GM10266 (cell line): Measurements from ENCODE around the gene PLA2G5.

Source experiments
- DNase-seq: peaks from one replicate; pipeline ENCODE4 v3.0.0; 2012; ENCODE audit errors: extremely low spot score
- TF ChIP-seq, protein P1 (sequence below): IDR thresholded peaks from 2 replicates; pipeline ENCODE4 v1.5.1; 2012; ENCODE audit warnings: mild to moderate bottlenecking, low read depth; ENCODE audit not compliant: control insufficient read depth, insufficient read depth; ENCODE audit errors: missing control alignments

PLA2G5 gene

DNA sequence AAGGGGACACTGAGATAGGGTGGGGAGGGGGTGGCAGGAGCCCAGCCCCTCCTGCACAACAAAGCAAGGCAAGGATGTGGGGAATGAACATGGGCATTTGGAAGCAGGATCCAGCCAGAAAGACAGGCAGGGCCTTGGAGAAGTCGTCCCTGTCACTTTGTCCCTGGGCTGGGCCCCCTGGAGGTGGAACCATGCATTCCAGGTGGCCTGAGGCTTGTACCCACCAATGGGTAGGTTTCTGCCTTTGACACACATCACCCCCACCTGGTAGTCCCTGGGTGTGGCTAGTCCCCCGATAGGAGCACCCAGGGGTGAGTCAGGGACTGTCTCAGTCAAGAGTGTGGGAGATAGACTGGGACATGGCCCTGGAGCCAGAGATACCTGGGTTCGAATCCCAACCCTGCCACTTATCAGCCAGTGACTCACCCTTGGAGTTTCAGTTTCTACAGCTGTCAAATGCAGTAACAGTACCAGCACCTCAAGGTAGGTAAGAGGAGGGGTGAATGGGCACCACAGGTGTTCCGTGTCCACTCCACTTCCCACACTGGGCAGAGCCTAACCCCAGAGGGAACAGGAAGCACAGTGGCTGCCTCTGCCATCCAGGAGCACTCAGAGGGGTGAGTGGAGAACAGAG is 39.3 kb downstream of the PLA2G5 start:
- DNase-seq: no peak
- TF ChIP-seq, protein P1, sequence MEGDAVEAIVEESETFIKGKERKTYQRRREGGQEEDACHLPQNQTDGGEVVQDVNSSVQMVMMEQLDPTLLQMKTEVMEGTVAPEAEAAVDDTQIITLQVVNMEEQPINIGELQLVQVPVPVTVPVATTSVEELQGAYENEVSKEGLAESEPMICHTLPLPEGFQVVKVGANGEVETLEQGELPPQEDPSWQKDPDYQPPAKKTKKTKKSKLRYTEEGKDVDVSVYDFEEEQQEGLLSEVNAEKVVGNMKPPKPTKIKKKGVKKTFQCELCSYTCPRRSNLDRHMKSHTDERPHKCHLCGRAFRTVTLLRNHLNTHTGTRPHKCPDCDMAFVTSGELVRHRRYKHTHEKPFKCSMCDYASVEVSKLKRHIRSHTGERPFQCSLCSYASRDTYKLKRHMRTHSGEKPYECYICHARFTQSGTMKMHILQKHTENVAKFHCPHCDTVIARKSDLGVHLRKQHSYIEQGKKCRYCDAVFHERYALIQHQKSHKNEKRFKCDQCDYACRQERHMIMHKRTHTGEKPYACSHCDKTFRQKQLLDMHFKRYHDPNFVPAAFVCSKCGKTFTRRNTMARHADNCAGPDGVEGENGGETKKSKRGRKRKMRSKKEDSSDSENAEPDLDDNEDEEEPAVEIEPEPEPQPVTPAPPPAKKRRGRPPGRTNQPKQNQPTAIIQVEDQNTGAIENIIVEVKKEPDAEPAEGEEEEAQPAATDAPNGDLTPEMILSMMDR: no peak

DNA sequence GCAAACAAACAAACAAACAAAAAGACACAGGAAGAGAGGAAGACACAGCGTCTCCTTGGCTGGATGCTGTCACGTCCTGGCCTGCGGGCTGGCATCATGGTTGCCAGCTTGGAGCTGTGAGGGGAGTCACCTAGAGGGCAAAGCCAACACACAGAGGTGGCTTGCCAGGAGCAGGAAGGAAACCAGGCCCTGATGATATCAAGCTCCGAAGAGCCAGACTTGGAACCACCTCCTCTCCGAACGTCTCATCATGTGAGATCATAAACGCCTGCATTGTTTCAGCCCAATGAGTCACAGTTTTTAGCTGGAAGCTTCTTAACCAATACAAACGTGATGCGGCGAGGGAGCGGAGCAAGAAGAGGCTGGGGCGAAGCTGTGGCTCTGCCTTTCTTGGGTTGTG is 40.7 kb downstream of the PLA2G5 start:
- no peak for DNase-seq
- TF ChIP-seq, protein P1: no peak

DNA sequence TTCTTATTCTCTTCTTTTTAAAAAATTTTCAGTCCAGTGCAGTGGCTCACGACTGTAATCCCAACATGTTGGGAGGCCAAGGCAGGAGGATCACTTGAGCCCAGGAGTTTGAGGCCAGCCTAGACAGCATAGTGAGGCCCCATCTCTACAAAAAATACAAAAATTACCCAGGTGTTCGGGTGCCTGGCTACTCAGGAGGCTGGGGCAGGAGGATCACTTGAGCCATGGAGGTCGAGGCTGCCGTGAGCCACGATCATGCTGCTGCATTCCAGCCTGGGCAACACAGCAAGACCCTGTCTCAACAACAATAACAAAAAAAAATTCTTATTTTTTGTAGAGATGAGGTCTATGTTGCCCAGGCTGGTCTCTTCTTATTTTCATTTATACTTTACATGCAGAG is 41.5 kb downstream of the PLA2G5 start:
- no peak for DNase-seq
- TF ChIP-seq, protein P1: no peak

DNA sequence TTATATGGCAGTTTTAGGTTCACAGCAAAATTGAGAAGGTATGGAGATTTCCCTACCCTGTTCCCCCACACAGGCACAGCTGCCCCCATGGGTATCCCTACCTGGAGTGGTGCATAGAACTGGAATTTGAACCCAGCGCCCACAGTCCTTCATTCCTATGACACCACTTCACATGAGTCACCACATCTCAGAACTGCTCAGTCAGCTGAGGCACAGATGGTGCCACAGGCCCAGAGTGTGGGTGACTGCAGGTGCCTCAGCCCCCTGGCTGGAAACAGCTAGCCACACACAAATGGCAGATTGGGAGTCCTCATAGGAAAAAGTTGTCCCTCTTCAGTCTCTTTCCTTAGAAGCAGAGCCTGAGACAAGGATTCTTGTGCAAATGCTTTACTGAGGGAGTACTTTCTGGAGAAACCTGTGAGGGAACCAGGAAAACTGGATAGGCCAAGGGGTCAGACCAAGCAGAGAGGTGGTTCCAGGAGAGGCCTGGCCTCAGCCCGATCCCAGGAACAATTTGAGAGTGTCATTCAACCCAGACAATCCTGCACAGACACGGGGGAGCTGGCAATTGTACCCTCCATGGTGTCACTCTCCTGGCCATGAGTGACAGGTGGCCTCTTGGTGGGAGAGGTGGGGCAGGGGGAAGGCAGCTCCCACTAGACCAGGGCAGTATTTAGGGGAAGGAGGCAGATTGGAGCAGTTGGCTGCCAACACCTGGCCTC is 42.4 kb downstream of the PLA2G5 start:
- TF ChIP-seq, protein P1: no peak
- no peak for DNase-seq

DNA sequence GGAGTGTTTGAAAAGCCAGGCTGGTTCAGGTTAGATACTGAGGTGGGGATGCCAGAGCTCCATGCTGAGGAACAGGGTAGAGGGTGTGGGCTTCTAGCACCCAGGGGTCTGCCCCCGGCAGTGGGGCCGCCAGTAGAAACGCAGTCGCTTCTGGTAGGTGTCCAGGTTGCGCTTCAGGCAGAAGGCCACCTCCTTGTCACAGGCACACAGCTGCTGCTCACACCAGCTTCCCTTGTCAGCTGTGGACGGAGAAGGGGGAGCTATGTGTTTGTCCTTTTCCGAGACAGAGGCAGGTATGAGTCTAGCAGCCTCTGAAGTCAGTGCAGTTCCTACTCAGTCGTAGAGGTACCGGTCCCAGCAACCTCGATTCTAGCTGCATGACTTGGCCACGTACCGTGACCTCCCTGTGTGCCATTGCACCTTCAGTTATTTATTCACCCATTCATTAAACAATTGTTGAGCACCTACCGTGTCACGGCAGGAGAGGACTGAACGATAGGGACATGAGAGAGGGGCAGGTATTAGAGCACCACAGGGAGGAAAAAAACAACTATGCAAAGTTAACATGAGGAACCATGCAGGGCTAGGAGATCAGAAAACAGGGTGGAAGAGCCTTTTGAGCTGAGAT is 44.1 kb downstream of the PLA2G5 start:
- no peak for DNase-seq
- TF ChIP-seq, protein P1: no peak

DNA sequence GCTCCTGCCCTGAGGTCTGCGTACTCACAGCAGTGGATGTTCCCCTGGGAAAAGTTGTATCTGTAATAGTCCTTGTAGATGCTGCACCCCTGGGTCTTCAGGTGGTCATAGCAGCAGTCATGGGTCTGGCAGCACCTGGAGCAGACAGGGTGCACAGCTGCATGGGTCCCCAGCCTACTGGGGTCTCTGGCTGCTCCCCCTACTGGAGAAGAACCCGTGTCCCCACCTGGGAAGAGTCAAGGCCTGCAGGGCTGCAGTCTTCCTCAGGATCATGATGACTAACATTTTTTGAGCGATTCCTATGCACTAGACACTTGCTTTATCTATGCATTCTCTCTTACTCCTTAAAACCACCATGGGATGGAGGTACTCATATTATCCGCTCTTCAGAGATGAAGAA is 45.5 kb downstream of the PLA2G5 start:
- no peak for DNase-seq
- TF ChIP-seq, protein P1: no peak

DNA sequence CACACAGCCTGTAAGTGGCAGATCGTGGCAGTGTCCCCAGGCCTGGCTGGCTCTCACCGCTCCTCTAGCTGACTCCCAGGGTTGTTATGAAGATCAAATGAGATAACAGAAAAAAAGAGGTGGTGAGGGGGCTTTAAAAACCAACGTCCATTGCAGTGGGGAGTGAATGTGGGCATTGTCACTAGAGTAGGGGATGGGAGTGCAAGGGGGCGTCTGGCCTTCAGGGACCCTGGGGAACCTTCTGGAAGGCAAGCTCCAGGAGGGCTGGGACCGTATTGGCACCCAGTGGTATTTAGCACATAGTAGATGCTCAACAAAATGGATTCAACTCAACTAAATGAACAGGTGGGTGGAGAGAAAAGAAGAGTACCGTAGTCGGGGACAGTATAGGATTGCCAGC is 45.9 kb downstream of the PLA2G5 start:
- DNase-seq: no peak
- TF ChIP-seq, protein P1: no peak
